GM12878 (cell line): ENCODE measurements around the gene G2E3. TPM values are rescaled to one million over a fixed set of nuclear protein-coding genes. Genes with fewer than 3 reads are reported as not detected.

Source experiments
- ATF7 ChIP-seq: fragments of 450-650 bp; IDR thresholded peaks from 2 replicates; pipeline ENCODE4 v1.6.1; 2016; ENCODE audit warnings: low read depth, mild to moderate bottlenecking
- BHLHE40 ChIP-seq, 2 experiments: fragments of 450-650 bp in 1 of 2; IDR thresholded peaks; 2 replicates each; pipeline ENCODE4 v1.6.1; 2011 to 2017; ENCODE audit warnings: low read depth in 2 of 2, borderline replicate concordance in 1 of 2, improper control_type of control experiment in 1 of 2, low read length in 1 of 2, mild to moderate bottlenecking in 1 of 2
- CBX5 ChIP-seq: sonication (generic); IDR thresholded peaks from 2 replicates; pipeline ENCODE4 v1.6.1; 2016; ENCODE audit warnings: low read depth, moderate library complexity, mild to moderate bottlenecking, inconsistent platforms
- CREB1 ChIP-seq: IDR thresholded peaks from 2 replicates; pipeline ENCODE4 v1.6.1; 2012; ENCODE audit warnings: low read depth, mild to moderate bottlenecking, inconsistent platforms
- IKZF2 ChIP-seq, 2 experiments: fragments of 450-650 bp; IDR thresholded peaks; 2 replicates each; pipeline ENCODE4 v1.6.1; 2017; ENCODE audit warnings: mild to moderate bottlenecking in 2 of 2, moderate library complexity in 2 of 2
- LARP7 ChIP-seq: fragments of 450-650 bp; IDR thresholded peaks from 2 replicates; pipeline ENCODE4 v1.6.1; 2017; ENCODE audit warnings: mild to moderate bottlenecking
- MXI1 ChIP-seq: fragments of 150-350 bp; IDR thresholded peaks from 2 replicates; pipeline ENCODE4 v1.6.1; 2011; ENCODE audit warnings: low read depth, mild to moderate bottlenecking, inconsistent platforms, low read length, improper control_type of control experiment
- polyA plus RNA-seq, 11 experiments: library from polyadenylated mRNA; depleted of rRNA in 4 of 11; unstranded in 6 of 11; stranded (reverse) in 5 of 11; fragments of >200 nt; fragmentation: Nextera tagmentation in 4 of 11; fragmentation: Illumina TruSeq in 1 of 11; extraction: Ambion mirVana in 4 of 11; extraction: Trizol in 1 of 11; gene quantifications; 1 replicate in 1 of 11; 2 replicates in 10 of 11; pipeline versions ENCODE4 v1.2.1 to v1.2.3, GENCODE V29; 2011 to 2016; ENCODE audit warnings: inconsistent platforms in 2 of 11, missing spikeins in 2 of 11, low read depth in 1 of 11
- total RNA-seq, 4 experiments: library from RNA; depleted of rRNA in 3 of 4; stranded (reverse); fragments of >200 nt in 3 of 4; fragmentation: Illumina TruSeq in 1 of 4; extraction: Trizol in 1 of 4; gene quantifications; 2 replicates each; pipeline versions ENCODE4 v1.2.1 to v1.2.3, GENCODE V29; 2013 to 2021
- TF ChIP-seq, protein P1 (sequence below): fragments of 450-650 bp; formaldehyde crosslinking; IDR thresholded peaks from 2 replicates; pipeline ENCODE4 v1.4.0; 2020; ENCODE audit warnings: mild to moderate bottlenecking, moderate library complexity
- TF ChIP-seq, protein P2 (sequence below): fragments of 150-350 bp; IDR thresholded peaks from 2 replicates; pipeline ENCODE4 v1.6.1; 2016; ENCODE audit warnings: low read depth, low read length

Gene G2E3
- total and polyA plus RNA-seq, 10 of the 15 experiments (the other 5 are each of a cell fraction or from before 2014, with no cell fraction given), result 10.0 to 38.0 (median 21.1) TPM

DNA sequence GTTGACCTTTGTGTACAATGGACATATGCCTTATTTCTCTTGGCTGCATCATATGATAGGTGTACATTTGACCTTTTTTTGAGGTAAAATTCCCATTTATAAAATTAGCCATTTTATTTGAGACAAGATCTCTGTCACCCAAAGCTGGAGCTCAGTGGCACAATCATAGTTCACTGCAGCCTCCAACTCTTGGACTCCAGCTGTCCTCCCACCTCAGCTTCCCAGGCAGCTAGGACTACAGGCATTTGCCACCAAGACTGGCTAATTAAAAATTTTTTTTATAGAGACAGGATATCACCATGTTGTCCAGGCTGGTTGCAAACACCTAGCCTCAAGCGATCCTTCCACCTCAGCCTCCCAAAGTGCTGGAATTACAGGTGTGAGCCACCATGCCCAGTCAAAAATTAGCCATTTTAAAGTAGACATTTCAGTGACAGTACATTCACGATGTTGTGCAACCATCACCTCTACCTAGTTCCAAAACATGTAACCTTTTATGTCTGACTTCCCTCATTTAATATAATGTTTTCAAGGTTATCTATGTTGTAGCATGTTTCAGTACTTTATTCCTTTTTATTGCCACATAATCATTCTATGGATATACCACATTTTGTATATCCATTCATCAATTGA, 5.4 kb downstream of the G2E3 start (continued):
- TF ChIP-seq, protein P1, sequence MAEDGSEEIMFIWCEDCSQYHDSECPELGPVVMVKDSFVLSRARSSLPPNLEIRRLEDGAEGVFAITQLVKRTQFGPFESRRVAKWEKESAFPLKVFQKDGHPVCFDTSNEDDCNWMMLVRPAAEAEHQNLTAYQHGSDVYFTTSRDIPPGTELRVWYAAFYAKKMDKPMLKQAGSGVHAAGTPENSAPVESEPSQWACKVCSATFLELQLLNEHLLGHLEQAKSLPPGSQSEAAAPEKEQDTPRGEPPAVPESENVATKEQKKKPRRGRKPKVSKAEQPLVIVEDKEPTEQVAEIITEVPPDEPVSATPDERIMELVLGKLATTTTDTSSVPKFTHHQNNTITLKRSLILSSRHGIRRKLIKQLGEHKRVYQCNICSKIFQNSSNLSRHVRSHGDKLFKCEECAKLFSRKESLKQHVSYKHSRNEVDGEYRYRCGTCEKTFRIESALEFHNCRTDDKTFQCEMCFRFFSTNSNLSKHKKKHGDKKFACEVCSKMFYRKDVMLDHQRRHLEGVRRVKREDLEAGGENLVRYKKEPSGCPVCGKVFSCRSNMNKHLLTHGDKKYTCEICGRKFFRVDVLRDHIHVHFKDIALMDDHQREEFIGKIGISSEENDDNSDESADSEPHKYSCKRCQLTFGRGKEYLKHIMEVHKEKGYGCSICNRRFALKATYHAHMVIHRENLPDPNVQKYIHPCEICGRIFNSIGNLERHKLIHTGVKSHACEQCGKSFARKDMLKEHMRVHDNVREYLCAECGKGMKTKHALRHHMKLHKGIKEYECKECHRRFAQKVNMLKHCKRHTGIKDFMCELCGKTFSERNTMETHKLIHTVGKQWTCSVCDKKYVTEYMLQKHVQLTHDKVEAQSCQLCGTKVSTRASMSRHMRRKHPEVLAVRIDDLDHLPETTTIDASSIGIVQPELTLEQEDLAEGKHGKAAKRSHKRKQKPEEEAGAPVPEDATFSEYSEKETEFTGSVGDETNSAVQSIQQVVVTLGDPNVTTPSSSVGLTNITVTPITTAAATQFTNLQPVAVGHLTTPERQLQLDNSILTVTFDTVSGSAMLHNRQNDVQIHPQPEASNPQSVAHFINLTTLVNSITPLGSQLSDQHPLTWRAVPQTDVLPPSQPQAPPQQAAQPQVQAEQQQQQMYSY, result no peak
- TF ChIP-seq IKZF2 (IDR thresholded peaks at IDR 0.05) (no peak), CBX5 (no peak), BHLHE40 (IDR thresholded peaks at IDR 0.05; ENCODE audit: borderline replicate concordance in 1 of 2, low read depth in 2 of 2, low read length in 1 of 2) (no peak), MXI1 (no peak), ATF7 (no peak), CREB1 (no peak), LARP7 (no peak)
- TF ChIP-seq, protein P2, sequence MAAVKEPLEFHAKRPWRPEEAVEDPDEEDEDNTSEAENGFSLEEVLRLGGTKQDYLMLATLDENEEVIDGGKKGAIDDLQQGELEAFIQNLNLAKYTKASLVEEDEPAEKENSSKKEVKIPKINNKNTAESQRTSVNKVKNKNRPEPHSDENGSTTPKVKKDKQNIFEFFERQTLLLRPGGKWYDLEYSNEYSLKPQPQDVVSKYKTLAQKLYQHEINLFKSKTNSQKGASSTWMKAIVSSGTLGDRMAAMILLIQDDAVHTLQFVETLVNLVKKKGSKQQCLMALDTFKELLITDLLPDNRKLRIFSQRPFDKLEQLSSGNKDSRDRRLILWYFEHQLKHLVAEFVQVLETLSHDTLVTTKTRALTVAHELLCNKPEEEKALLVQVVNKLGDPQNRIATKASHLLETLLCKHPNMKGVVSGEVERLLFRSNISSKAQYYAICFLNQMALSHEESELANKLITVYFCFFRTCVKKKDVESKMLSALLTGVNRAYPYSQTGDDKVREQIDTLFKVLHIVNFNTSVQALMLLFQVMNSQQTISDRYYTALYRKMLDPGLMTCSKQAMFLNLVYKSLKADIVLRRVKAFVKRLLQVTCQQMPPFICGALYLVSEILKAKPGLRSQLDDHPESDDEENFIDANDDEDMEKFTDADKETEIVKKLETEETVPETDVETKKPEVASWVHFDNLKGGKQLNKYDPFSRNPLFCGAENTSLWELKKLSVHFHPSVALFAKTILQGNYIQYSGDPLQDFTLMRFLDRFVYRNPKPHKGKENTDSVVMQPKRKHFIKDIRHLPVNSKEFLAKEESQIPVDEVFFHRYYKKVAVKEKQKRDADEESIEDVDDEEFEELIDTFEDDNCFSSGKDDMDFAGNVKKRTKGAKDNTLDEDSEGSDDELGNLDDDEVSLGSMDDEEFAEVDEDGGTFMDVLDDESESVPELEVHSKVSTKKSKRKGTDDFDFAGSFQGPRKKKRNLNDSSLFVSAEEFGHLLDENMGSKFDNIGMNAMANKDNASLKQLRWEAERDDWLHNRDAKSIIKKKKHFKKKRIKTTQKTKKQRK, result no peak
